Measurements from ENCODE around the gene ZCCHC8. TPM values are rescaled to one million over a fixed set of nuclear protein-coding genes. Genes with fewer than 3 reads are reported as not detected.
A peak's percentile ranks its signal among the peaks of the same experiment; 100 is the strongest.

Gene ZCCHC8
- polyA plus RNA-seq = 38.3 and 41.5 TPM in 2 replicates
- polyA minus RNA-seq = 47.0 and 48.2 TPM in 2 replicates

DNA sequence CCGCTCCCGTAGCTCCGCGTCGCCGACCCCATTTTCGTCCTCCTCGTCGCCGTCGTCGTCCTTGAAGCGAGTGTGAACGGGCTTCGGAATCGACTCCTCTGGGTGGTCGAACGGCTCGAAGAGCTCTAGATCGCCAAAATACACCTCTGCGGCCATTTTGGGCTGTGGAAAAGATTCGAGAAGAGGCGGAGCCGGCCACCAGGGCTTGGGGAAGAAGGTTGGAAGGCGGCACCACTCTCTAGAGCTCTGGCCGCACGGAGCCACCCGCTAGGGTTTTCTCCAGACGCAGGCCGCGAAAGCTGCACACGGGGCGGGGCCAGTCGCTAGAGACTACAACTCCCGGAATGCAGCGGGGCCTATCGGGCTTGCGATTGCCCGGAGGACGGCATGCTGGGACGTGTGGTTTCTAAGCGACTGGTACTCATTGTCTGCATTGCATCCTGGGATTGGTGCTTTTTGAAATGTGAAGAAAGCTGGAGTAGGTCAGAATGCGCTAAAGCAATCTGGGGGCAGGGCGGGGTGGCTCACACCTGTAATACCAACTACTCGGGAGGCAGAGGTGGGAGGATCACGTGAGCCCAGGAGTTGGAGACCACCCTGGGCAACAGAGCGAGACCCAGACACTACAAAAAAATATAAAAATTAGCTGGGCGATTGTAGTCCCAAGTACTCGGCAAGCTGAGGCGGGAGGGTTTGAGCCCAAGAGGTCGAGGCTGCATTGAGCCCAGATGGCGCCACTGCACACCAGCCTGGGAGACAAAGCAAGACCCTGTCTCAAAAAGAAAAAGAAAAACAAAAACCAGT is at the start of gene ZCCHC8:
Gene ZCCHC8 (minus strand): TSS at position 248 of the 804 bp plus-strand sequence. CDS start 92 bp downstream, at position 156.
- Histone ChIP-seq H3K9me3 (ENCODE audit: low read length) (no peaks in the 10 kb centered on the region), H4K20me1 (ENCODE audit: insufficient read depth) (no peaks in the 10 kb centered on the region), H3K27me3 (ENCODE audit: insufficient read depth, low read depth, low read length) (no peaks in the 10 kb centered on the region), H3K9ac (ENCODE audit: low read length) (peak within 1 kb of the TSS; percentile 97), H3K27ac (ENCODE audit: low read length) (peak within 1 kb of the TSS; percentile 95), H2AFZ (ENCODE audit: low read depth, low read length) (peak within 1 kb of the TSS; percentile 87), H3K79me2 (replicated peaks; ENCODE audit: insufficient read depth, low read length) (peaks cover 25% of the 10 kb centered on the region), H3F3A (ENCODE audit: insufficient read depth, low read length, poor library complexity, severe bottlenecking) (peaks cover 4% of the 10 kb centered on the region), H3K4me3 (ENCODE audit: low read length) (peak within 1 kb of the TSS; percentile 97), H3K36me3 (ENCODE audit: insufficient read depth, low read length) (no peaks in the 10 kb centered on the region), H3K4me2 (ENCODE audit: low read length) (peak within 1 kb of the TSS; percentile 76), H3K9me2 (ENCODE audit: insufficient read depth, low read length) (no peaks in the 10 kb centered on the region)
- TF ChIP-seq REST (IDR thresholded peaks at IDR 0.05; ENCODE audit: borderline replicate concordance) = peak; percentile 70
- TF ChIP-seq POLR2AphosphoS5 (IDR thresholded peaks at IDR 0.05) = peak; percentile 90
- TF ChIP-seq SMC3 (conservative IDR thresholded peaks at IDR 0.05; ENCODE audit: poor library complexity) = peak; percentile 12
- TF ChIP-seq EP300 (conservative IDR thresholded peaks at IDR 0.05; ENCODE audit: poor library complexity, severe bottlenecking) = peak; percentile 47
- TF ChIP-seq EZH2 (IDR thresholded peaks at IDR 0.05; ENCODE audit: borderline replicate concordance, insufficient read depth, low read length, poor library complexity, severe bottlenecking) = no peak
- TF ChIP-seq RAD21 (conservative IDR thresholded peaks at IDR 0.05) = no peak
- peak; percentile 80 for TF ChIP-seq TAF1 (IDR thresholded peaks at IDR 0.05; ENCODE audit: low read depth)
- peak; percentile 53 for TF ChIP-seq MXI1 (conservative IDR thresholded peaks at IDR 0.05; ENCODE audit: poor library complexity, severe bottlenecking)
- peak; percentile 15 for TF ChIP-seq CTCF (IDR thresholded peaks at IDR 0.05; ENCODE audit: poor library complexity, severe bottlenecking)

DNA sequence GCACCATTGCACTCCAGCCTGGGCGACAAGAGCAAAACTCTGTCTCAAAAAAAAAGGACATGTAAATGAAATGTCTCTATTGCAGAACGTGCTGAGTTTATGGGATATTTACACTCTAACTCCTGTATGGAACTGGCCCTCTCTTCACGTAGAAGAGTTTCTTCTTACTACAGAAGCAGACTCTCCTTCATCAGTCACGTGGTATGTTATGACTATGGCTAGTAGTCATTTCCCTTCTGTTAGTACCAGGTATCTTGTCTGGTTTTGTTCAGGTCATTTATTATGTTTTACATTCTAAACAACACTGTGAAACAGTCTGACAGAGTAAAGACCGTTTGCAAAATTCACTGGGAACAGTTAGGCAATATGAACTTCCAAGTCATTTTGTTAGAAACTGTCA is 46.6 kb upstream of the ZCCHC8 start:
- Histone ChIP-seq H3K27me3 (ENCODE audit: insufficient read depth, low read depth, low read length) (no peaks in the 10 kb centered on the region), H4K20me1 (ENCODE audit: insufficient read depth) (no peaks in the 10 kb centered on the region), H3K9me3 (ENCODE audit: low read length) (no peaks in the 10 kb centered on the region), H3K9me2 (ENCODE audit: insufficient read depth, low read length) (no peaks in the 10 kb centered on the region), H3K4me2 (ENCODE audit: low read length) (no peak overlapping the region), H3K36me3 (ENCODE audit: insufficient read depth, low read length) (no peaks in the 10 kb centered on the region), H3K9ac (ENCODE audit: low read length) (no peak overlapping the region), H3K27ac (ENCODE audit: low read length) (no peak overlapping the region), H2AFZ (ENCODE audit: low read depth, low read length) (no peak overlapping the region), H3K79me2 (replicated peaks; ENCODE audit: insufficient read depth, low read length) (no peaks in the 10 kb centered on the region), H3K4me3 (ENCODE audit: low read length) (no peak overlapping the region), H3F3A (ENCODE audit: insufficient read depth, low read length, poor library complexity, severe bottlenecking) (no peaks in the 10 kb centered on the region)
- TF ChIP-seq TAF1 (IDR thresholded peaks at IDR 0.05; ENCODE audit: low read depth) (no peak), MXI1 (conservative IDR thresholded peaks at IDR 0.05; ENCODE audit: poor library complexity, severe bottlenecking) (no peak), EP300 (conservative IDR thresholded peaks at IDR 0.05; ENCODE audit: poor library complexity, severe bottlenecking) (no peak), EZH2 (IDR thresholded peaks at IDR 0.05; ENCODE audit: borderline replicate concordance, insufficient read depth, low read length, poor library complexity, severe bottlenecking) (no peak), RAD21 (conservative IDR thresholded peaks at IDR 0.05) (no peak), SMC3 (conservative IDR thresholded peaks at IDR 0.05; ENCODE audit: poor library complexity) (no peak), CTCF (IDR thresholded peaks at IDR 0.05; ENCODE audit: poor library complexity, severe bottlenecking) (no peak), REST (IDR thresholded peaks at IDR 0.05; ENCODE audit: borderline replicate concordance) (no peak), POLR2AphosphoS5 (IDR thresholded peaks at IDR 0.05) (no peak)
